Calu3 (cell line): ENCODE data around the gene FAM25A. TPM values are rescaled to one million over a fixed set of nuclear protein-coding genes. Genes with fewer than 3 reads are reported as not detected.
"Not testable (repeated sequence)": the region's sequence is repeated elsewhere in the genome, so short reads cannot be mapped to it uniquely, and the experiment has no call there.

Experiments
- BruUV-seq: library from RNA; stranded (reverse); fragments of 400-500 nt; replicated peaks from 2 replicates; lab custom pipeline; 2021; lab: Mats Ljungman, UMichigan
- CTCF ChIA-PET: fragments of 300-600 bp; sonication (Branson Sonifier 250); formaldehyde crosslinking; loops from one replicate; lab custom pipeline; 2022; ENCODE audit warnings: antibody characterized with exemption; lab: Charles Lee
- DNase-seq: peaks from one replicate; pipeline ENCODE4 v3.0.0; 2022
- H3K27ac Mint-ChIP-seq: one replicate; pipeline ENCODE4 v1.8.0; 2022; ENCODE audit warnings: mixed read lengths; ENCODE audit not compliant: unreplicated experiment
- H3K27me3 Mint-ChIP-seq: one replicate; pipeline ENCODE4 v1.8.0; 2022; ENCODE audit warnings: mixed read lengths; ENCODE audit not compliant: unreplicated experiment
- H3K36me3 Mint-ChIP-seq: one replicate; pipeline ENCODE4 v1.8.0; 2022; ENCODE audit warnings: mild to moderate bottlenecking, moderate library complexity, mixed read lengths; ENCODE audit not compliant: insufficient read depth, unreplicated experiment
- H3K4me1 Mint-ChIP-seq: one replicate; pipeline ENCODE4 v1.8.0; 2022; ENCODE audit warnings: mild to moderate bottlenecking, low read depth, mixed read lengths; ENCODE audit not compliant: unreplicated experiment
- H3K4me3 Mint-ChIP-seq: one replicate; pipeline ENCODE4 v1.8.0; 2022; ENCODE audit warnings: mild to moderate bottlenecking, low read depth, moderate library complexity, mixed read lengths; ENCODE audit not compliant: unreplicated experiment
- H3K9me3 Mint-ChIP-seq: one replicate; pipeline ENCODE4 v1.8.0; 2022; ENCODE audit warnings: low read depth, mixed read lengths; ENCODE audit not compliant: unreplicated experiment
- intact Hi-C: fragments of 100-400 bp; cut with micrococcal nuclease; formaldehyde crosslinking; loops from one replicate; pipeline ENCODE4 v1.10.0; 2022; ENCODE audit not compliant: unreplicated experiment
- total RNA-seq: library from RNA; stranded (reverse); gene quantifications from 2 replicates; pipeline ENCODE4 v1.2.3, GENCODE V29; 2022
- TF ChIP-seq, protein P1 (sequence below): fragments of 200-600 bp; IDR thresholded peaks from one replicate; pipeline ENCODE4 v1.8.0; 2022; ENCODE audit warnings: antibody characterized with exemption; ENCODE audit not compliant: unreplicated experiment

The FAM25A gene
- total RNA-seq, 1 experiment from 2014 or later: not detected

DNA sequence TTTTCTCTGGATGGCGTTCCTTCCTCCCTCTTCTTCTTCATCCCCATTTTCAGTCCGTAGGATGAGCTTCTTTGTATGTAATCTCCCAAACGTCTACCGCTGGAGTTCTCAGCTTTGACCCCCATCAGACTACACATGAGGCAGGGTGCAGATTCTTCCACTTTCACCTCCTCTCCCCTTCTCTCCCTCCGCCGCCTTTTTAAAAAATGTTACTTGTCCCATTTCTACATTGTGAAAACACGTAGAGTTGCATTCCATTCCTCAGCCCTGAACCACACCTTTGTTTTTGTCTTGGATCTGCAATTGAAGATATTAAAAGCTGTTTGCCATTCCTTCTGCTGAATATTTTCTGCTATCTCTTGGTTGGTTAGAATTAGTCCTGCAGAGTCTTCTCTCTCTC is 45.6 kb upstream of the FAM25A start:
- DNase-seq: no peak
- peak overlapping the region; percentile 22 for H3K4me3 Mint-ChIP-seq
- no TSS peak for BruUV-seq
- TF ChIP-seq, protein P1, sequence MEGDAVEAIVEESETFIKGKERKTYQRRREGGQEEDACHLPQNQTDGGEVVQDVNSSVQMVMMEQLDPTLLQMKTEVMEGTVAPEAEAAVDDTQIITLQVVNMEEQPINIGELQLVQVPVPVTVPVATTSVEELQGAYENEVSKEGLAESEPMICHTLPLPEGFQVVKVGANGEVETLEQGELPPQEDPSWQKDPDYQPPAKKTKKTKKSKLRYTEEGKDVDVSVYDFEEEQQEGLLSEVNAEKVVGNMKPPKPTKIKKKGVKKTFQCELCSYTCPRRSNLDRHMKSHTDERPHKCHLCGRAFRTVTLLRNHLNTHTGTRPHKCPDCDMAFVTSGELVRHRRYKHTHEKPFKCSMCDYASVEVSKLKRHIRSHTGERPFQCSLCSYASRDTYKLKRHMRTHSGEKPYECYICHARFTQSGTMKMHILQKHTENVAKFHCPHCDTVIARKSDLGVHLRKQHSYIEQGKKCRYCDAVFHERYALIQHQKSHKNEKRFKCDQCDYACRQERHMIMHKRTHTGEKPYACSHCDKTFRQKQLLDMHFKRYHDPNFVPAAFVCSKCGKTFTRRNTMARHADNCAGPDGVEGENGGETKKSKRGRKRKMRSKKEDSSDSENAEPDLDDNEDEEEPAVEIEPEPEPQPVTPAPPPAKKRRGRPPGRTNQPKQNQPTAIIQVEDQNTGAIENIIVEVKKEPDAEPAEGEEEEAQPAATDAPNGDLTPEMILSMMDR: no peak
- H3K27me3 Mint-ChIP-seq: no peaks in the 10 kb centered on the region
- H3K4me1 Mint-ChIP-seq: peaks cover 44% of the 10 kb centered on the region
- H3K36me3 Mint-ChIP-seq: peaks cover 9% of the 10 kb centered on the region
- no peaks in the 10 kb centered on the region for H3K9me3 Mint-ChIP-seq
- peak overlapping the region; percentile 18 for H3K27ac Mint-ChIP-seq
- CTCF ChIA-PET: interaction anchor here (0.8 kb wide), 1 partner anchor 8 kb away, joined by 3 read pairs; no protein-coding TSS in a partner anchor
- intact Hi-C loops: loop anchor here (5.0 kb wide), 1 partner anchor 118 kb away; the partner anchor contains the start of gene GLUD1

DNA sequence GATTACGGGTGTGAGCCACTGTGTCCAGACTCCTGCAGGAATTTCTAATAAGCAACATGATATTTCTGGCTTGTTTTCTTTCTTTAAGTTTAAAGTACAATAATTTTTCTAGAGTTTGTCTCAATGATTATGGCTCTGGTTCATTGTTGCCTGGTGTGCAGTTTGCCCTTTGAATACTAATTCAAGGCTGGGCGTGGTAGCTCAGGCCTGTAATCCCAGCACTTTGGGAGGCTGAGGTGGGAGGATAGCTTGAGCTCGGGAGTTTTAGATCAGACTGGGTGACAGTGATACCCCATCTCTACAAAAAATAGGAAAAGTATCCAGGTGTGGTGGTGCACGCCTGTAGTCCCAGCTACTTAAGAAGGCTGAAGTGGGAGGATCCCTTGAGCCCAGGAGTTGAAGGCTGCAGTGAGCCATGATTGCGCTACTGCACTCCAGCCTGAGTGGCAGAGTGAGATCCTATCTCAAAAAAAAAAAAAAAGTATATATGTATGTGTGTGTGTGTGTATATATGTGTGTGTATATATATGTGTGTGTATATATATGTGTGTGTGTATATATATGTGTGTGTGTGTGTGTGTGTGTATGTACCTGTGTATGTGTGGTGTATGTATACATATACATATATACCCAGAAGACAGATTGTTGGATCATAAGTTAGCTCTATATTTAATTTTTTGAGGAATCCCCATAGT is 43.6 kb upstream of the FAM25A start:
- CTCF ChIA-PET: no interaction called here
- TF ChIP-seq, protein P1: no peak
- Mint-ChIP-seq H3K36me3 (peaks cover 6% of the 10 kb centered on the region), H3K4me1 (peaks cover 42% of the 10 kb centered on the region), H3K4me3 (no peak overlapping the region), H3K9me3 (no peaks in the 10 kb centered on the region), H3K27me3 (no peaks in the 10 kb centered on the region), H3K27ac (no peak overlapping the region)
- DNase-seq: no peak
- intact Hi-C loops: no loop called here
- no TSS peak for BruUV-seq

- H3K9me3 Mint-ChIP-seq, H3K27ac Mint-ChIP-seq, BruUV-seq, H3K4me3 Mint-ChIP-seq, intact Hi-C loops, H3K36me3 Mint-ChIP-seq, H3K27me3 Mint-ChIP-seq, DNase-seq: not testable (repeated sequence)
- H3K4me1 Mint-ChIP-seq: peaks cover 30% of the 10 kb centered on the region
- CTCF ChIA-PET: interaction anchor here (0.7 kb wide), 1 partner anchor 195 kb away, joined by 4 read pairs; no protein-coding TSS in a partner anchor
Observed at GRCh38 chr10:86978457-86978856, 41.6 kb upstream of the FAM25A start.

DNA sequence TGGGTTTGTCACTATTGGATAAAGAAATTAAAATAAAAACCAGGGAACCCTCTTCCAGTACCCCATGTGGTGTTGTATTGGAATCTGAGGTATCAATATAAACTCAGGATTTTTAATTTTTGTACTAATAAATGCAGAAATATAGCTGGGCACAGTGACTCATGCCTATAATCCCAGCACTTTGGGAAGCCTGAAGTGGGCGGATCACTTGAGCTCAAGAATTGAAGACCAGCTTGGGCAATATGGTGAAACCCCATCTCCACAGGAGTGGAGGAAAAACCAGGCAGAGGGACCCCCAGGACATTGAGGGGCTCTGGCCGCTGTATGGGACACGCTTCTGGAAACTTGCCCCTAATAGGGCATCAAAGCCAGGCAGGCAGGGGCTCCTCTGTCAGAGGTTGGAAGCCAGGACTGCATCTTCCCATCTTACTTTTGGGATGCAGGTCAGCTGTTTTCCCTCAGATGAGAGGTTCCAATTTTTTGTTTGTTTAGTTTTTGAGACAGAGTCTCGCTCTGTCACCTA is 40.7 kb upstream of the FAM25A start:
- DNase-seq: no peak
- Mint-ChIP-seq H3K4me1 (peaks cover 24% of the 10 kb centered on the region), H3K4me3 (no peak overlapping the region), H3K27me3 (no peaks in the 10 kb centered on the region), H3K9me3 (no peaks in the 10 kb centered on the region), H3K36me3 (no peaks in the 10 kb centered on the region), H3K27ac (no peak overlapping the region)
- CTCF ChIA-PET: no interaction called here
- BruUV-seq: no TSS peak
- TF ChIP-seq, protein P1: no peak
- intact Hi-C loops: no loop called here
